ENCODE measurements around the gene SORBS1. TPM values are rescaled to one million over a fixed set of nuclear protein-coding genes. Genes with fewer than 3 reads are reported as not detected.
A peak's percentile ranks its signal among the peaks of the same experiment; 100 is the strongest.

Gene SORBS1
- total and polyA plus RNA-seq, 2 of the 13 experiments (the other 11 are each of a cell fraction or from before 2014, with no cell fraction given) = 16.8 to 39.8 TPM

DNA sequence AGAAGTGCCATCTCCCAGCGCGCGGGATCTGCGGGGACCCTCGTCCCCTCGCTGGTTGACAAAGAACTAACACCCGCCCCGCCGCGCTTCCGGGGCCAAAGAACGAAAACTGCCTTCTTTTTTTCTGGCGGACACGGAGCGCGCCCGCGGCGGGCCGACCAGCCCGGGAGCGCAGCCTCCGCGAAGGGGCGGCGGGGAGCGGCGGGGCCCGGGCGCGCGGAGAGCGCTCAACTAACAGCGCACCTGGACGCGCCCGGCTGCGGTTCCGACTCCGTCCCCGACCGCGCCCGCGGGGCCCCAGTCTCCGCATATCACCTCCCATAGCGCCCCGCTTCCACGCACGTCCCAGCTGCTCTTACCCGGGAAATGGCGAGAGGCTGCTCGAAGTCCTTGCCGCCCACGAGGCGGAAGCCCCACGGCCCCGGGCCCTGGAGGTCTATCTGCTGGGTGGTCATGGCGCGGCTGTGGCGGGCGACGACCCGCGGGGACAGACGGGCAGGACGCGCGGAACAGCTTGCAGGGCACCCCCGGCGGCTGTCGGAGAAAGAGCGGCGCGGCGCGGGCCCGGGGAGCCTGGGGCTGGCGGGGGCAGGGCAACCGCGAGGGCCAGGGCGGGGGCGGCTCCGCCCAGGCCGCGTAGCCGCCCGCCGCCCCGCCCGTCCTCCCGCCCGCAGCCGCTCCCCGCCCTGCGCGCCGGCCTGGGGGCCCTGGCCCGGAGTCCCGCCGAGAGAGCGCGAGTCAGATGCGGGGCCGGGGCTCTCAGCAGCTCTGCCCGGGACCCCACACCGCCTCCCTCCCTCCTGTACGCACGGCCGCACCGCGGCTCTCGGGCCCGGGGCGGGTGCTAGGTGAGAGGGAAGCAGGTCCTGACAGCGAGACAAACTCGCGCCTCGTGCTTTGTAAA is 270.5 kb downstream of the SORBS1 start, which contains the start of gene PDLIM1 (continued):
- TF ChIP-seq KAT8 (CRISPR knock-in tag; IDR thresholded peaks at IDR 0.05) = no peak
- TF ChIP-seq ZNF747 (CRISPR knock-in tag; IDR thresholded peaks at IDR 0.05; ENCODE audit: borderline replicate concordance) = no peak; the same call in 1 of the 2 replicates
- no peak for TF ChIP-seq RARG (CRISPR knock-in tag; IDR thresholded peaks at IDR 0.05; ENCODE audit: low read depth)
- TF ChIP-seq, protein P1, sequence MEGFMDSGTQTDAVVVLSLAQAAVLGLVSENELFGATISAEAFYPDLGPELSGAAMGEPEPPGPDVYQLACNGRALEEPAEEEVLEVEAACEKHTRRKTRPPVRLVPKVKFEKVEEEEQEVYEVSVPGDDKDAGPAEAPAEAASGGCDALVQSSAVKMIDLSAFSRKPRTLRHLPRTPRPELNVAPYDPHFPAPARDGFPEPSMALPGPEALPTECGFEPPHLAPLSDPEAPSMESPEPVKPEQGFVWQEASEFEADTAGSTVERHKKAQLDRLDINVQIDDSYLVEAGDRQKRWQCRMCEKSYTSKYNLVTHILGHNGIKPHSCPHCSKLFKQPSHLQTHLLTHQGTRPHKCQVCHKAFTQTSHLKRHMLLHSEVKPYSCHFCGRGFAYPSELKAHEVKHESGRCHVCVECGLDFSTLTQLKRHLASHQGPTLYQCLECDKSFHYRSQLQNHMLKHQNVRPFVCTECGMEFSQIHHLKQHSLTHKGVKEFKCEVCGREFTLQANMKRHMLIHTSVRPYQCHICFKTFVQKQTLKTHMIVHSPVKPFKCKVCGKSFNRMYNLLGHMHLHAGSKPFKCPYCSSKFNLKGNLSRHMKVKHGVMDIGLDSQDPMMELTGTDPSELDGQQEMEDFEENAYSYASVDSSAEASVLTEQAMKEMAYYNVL (CRISPR knock-in tag; IDR thresholded peaks at IDR 0.05; ENCODE audit: borderline replicate concordance) = no peak
- TF ChIP-seq, protein P2, sequence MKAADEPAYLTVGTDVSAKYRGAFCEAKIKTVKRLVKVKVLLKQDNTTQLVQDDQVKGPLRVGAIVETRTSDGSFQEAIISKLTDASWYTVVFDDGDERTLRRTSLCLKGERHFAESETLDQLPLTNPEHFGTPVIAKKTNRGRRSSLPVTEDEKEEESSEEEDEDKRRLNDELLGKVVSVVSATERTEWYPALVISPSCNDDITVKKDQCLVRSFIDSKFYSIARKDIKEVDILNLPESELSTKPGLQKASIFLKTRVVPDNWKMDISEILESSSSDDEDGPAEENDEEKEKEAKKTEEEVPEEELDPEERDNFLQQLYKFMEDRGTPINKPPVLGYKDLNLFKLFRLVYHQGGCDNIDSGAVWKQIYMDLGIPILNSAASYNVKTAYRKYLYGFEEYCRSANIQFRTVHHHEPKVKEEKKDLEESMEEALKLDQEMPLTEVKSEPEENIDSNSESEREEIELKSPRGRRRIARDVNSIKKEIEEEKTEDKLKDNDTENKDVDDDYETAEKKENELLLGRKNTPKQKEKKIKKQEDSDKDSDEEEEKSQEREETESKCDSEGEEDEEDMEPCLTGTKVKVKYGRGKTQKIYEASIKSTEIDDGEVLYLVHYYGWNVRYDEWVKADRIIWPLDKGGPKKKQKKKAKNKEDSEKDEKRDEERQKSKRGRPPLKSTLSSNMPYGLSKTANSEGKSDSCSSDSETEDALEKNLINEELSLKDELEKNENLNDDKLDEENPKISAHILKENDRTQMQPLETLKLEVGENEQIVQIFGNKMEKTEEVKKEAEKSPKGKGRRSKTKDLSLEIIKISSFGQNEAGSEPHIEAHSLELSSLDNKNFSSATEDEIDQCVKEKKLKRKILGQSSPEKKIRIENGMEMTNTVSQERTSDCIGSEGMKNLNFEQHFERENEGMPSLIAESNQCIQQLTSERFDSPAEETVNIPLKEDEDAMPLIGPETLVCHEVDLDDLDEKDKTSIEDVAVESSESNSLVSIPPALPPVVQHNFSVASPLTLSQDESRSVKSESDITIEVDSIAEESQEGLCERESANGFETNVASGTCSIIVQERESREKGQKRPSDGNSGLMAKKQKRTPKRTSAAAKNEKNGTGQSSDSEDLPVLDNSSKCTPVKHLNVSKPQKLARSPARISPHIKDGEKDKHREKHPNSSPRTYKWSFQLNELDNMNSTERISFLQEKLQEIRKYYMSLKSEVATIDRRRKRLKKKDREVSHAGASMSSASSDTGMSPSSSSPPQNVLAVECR (CRISPR knock-in tag; IDR thresholded peaks at IDR 0.05; ENCODE audit: borderline replicate concordance) = peak; percentile 76
- TF ChIP-seq SYNCRIP (IDR thresholded peaks at IDR 0.05; ENCODE audit: insufficient read depth, low read depth, low read length) = no peak
- TF ChIP-seq ASH2L (IDR thresholded peaks at IDR 0.05; ENCODE audit: insufficient read length, low read depth, low read length) = peak; percentile 74
- TF ChIP-seq HOXD1 (CRISPR knock-in tag; IDR thresholded peaks at IDR 0.05) = no peak; the same call in 1 of the 2 replicates
- TF ChIP-seq RNF2 (conservative IDR thresholded peaks at IDR 0.05; ENCODE audit: low read depth) = no peak
- TF ChIP-seq TBX3 (IDR thresholded peaks at IDR 0.05; ENCODE audit: borderline replicate concordance) = no peak
- no peak for TF ChIP-seq ZNF850 (CRISPR knock-in tag; conservative IDR thresholded peaks at IDR 0.05)
- TF ChIP-seq NFE2L2 (IDR thresholded peaks at IDR 0.05; ENCODE audit: low read length) = no peak
- TF ChIP-seq ZBTB21 (CRISPR knock-in tag; IDR thresholded peaks at IDR 0.05) = no peak
- no peak for TF ChIP-seq ZNF329 (CRISPR knock-in tag; IDR thresholded peaks at IDR 0.05; ENCODE audit: low read depth)
- TF ChIP-seq MBD4 (IDR thresholded peaks at IDR 0.05; ENCODE audit: borderline replicate concordance, low read length) = no peak
- TF ChIP-seq MXI1 (IDR thresholded peaks at IDR 0.05; ENCODE audit: borderline replicate concordance, low read depth, low read length) = no peak
- TF ChIP-seq ZMAT3 (CRISPR knock-in tag; conservative IDR thresholded peaks at IDR 0.05) = no peak
- peak; percentile 40; the same call in 1 of the 2 replicates for TF ChIP-seq ZNF292 (CRISPR knock-in tag; IDR thresholded peaks at IDR 0.05; ENCODE audit: borderline replicate concordance, low read depth)
- peak; percentile 51; the same call in 1 of the 2 replicates for TF ChIP-seq ZNF563 (CRISPR knock-in tag; IDR thresholded peaks at IDR 0.05)
- no peak for TF ChIP-seq ZNF367 (CRISPR knock-in tag; IDR thresholded peaks at IDR 0.05; ENCODE audit: borderline replicate concordance)
- no peak for TF ChIP-seq FLYWCH1 (CRISPR knock-in tag; IDR thresholded peaks at IDR 0.05)
- peak; percentile 77; the same call in 1 of the 2 replicates for TF ChIP-seq KMT2A (CRISPR knock-in tag; IDR thresholded peaks at IDR 0.05)
- peak; percentile 80 for TF ChIP-seq ZNF768 (CRISPR knock-in tag; IDR thresholded peaks at IDR 0.05)
- TF ChIP-seq ZFP41 (CRISPR knock-in tag; IDR thresholded peaks at IDR 0.05; ENCODE audit: borderline replicate concordance) = no peak
- no peak for TF ChIP-seq KLF9 (CRISPR knock-in tag; IDR thresholded peaks at IDR 0.05; ENCODE audit: low read depth)
